NCI-H146 (cell line): ENCODE data around the gene KLF15.

Source experiments
- DNase-seq: peaks from one replicate; lab custom pipeline; 2025; lab: John Stamatoyannopoulos, UW

Gene KLF15

DNA sequence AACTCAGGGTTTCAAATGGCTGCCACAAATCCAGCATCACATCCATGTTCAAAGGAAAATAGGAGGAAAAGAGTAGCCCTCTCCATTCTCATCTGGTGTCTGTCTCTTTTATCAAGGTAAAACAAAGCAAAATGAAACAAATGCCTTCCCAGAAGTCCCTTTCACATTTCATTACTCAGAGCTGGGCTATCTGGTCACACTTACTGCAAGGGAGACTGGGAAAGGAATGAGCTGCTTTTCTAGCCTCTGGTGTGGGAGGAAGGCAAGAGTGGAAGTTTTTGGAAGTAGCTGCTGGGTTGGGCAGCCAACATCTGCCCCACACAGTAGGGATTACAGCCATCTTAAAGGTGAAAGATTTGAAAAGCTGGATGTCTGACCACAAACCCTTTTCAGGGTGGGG lies 51.8 kb downstream of the KLF15 start:
- DNase-seq, result no peak

- no peak for DNase-seq
These were observed 52.5 kb downstream of the KLF15 start for GRCh38 chr3:126304704-126305103.

DNA sequence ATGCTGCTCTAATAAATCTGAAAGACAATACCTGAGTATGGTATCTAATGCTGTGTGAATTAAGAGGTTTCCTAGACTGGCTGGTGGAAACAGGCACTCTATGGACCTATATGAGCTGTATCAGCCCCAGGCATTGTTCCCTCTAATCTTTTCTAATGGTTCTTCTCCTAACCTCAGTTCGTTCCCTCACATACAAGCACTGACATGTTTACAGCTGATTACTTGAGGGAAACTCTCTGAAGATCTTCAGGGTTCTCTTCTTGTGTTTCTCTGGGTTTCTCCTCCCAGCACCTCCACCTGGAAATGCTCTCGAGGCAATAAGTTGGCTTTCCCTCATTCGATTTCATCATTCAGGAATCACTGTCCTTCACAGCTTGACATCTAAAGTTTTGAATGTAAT lies 52.9 kb downstream of the KLF15 start:
- DNase-seq, result no peak

- no peak for DNase-seq
These were observed 53.9 kb downstream of the KLF15 start for GRCh38 chr3:126303272-126303671.

- DNase-seq, result no peak
These were observed 56.3 kb downstream of the KLF15 start for GRCh38 chr3:126300761-126301481.

GRCh38 chr3:126300001-126300760 lies 57.0 kb downstream of the KLF15 start:
- DNase-seq, result no peak

GRCh38 chr3:126295407-126295939 lies 61.7 kb downstream of the KLF15 start:
- DNase-seq, result no peak

- no peak for DNase-seq
These were observed 62.9 kb downstream of the KLF15 start for GRCh38 chr3:126294211-126294808.

DNA sequence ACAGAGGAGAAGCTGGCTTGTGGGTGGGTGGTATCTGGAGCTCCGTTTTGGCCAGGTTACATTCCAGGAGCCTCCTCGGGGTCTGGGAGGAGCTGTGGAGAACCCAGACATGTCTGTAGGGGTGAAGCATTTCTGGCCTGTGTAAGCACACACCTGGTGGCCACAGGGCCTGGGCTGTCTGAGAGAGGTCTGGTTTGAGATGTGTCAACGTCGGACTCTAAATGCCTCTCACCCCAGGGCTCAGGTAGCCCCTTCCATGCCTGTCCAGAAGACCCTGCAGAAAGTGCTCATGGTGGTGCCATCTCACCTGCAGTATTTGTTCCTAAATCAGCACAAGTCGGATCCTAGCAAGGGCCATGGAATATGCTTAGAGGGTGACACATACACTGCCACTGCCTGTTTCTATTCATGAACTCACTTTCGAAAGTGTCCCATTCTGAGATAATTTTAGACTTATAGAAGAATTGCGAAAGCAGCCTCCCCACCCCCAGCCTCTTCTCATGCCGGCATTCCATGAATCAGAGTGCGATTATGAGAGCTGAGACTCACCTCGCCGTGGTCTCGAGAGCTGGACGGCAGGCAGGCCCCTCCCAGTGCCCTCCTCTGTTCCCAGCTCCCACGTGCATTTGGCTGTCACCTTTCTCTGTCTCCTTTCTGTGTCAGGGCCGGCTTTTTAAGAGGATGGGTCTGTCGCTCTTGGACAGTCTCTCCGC lies 63.7 kb downstream of the KLF15 start:
- no peak for DNase-seq
